ENCODE results near the gene DNLZ.

GRCh38 chr9:136381311-136381710 is 17.8 kb upstream of the DNLZ start:
- no peak for TF ChIP-seq POLR2A (IDR thresholded peaks at IDR 0.05)
- TF ChIP-seq CTCF (IDR thresholded peaks at IDR 0.05) = no peak
